ENCODE results near the gene VASP.

Gene VASP

GRCh38 chr19:45531349-45531748, 24.1 kb downstream of the VASP start:
- no peak overlapping the region for H3K4me3 ChIP-seq (ENCODE audit: low read depth, low read length)
- H3K27ac ChIP-seq (ENCODE audit: low read depth, low read length), result no peak overlapping the region
- H3K27me3 ChIP-seq (ENCODE audit: insufficient read depth, low read length), result no peaks in the 10 kb centered on the region
- H3K79me2 ChIP-seq (ENCODE audit: control insufficient read depth, insufficient read depth, low read length, unreplicated experiment), result no peaks in the 10 kb centered on the region
- no peak overlapping the region for H2AFZ ChIP-seq (ENCODE audit: low read length, unreplicated experiment)
- no peaks in the 10 kb centered on the region for H3K4me1 ChIP-seq (ENCODE audit: control insufficient read depth, insufficient read depth, low read length, unreplicated experiment)
- H3K36me3 ChIP-seq (ENCODE audit: insufficient read depth, low read length), result peaks cover 6% of the 10 kb centered on the region

GRCh38 chr19:45539459-45539858, 32.2 kb downstream of the VASP start:
- no peak overlapping the region for H3K27ac ChIP-seq (ENCODE audit: low read depth, low read length)
- H3K79me2 ChIP-seq (ENCODE audit: control insufficient read depth, insufficient read depth, low read length, unreplicated experiment), result no peaks in the 10 kb centered on the region
- H3K27me3 ChIP-seq (ENCODE audit: insufficient read depth, low read length), result no peaks in the 10 kb centered on the region
- no peak overlapping the region for H3K4me3 ChIP-seq (ENCODE audit: low read depth, low read length)
- no peaks in the 10 kb centered on the region for H3K36me3 ChIP-seq (ENCODE audit: insufficient read depth, low read length)
- no peak overlapping the region for H2AFZ ChIP-seq (ENCODE audit: low read length, unreplicated experiment)
- no peaks in the 10 kb centered on the region for H3K4me1 ChIP-seq (ENCODE audit: control insufficient read depth, insufficient read depth, low read length, unreplicated experiment)

GRCh38 chr19:45542234-45542668, 35.0 kb downstream of the VASP start:
- Histone ChIP-seq H3K4me3 (ENCODE audit: low read depth, low read length) (no peak overlapping the region), H3K27me3 (ENCODE audit: insufficient read depth, low read length) (no peaks in the 10 kb centered on the region), H3K36me3 (ENCODE audit: insufficient read depth, low read length) (no peaks in the 10 kb centered on the region), H3K79me2 (ENCODE audit: control insufficient read depth, insufficient read depth, low read length, unreplicated experiment) (no peaks in the 10 kb centered on the region), H2AFZ (ENCODE audit: low read length, unreplicated experiment) (no peak overlapping the region), H3K4me1 (ENCODE audit: control insufficient read depth, insufficient read depth, low read length, unreplicated experiment) (no peaks in the 10 kb centered on the region), H3K27ac (ENCODE audit: low read depth, low read length) (no peak overlapping the region)

DNA sequence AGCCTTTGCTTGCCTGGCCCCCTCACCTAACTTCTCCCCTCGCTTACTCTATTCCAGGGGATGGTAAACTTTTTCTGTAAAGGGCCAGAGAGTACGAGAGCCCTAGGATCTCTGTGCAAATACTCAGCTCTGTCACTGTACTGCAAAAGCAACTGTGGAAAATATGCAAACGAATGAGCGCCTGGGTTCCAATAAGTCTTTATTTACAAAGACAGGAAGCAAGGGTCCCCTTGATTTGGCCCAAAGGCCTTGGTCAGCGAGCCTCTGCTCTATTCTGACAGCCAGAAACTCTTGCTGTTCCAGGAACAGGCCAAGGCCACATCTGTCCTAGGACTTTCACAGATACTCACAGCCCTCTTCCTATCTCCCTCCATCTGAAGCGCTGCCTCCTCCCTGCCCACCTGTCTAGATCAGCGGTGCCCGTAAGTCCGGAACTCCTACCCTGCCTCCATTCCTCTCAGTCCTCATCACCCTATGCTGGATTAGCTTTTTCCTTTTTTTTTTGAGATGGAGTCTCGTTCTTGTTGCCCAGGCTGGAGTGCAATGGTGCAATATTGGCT, 40.0 kb downstream of the VASP start:
- no peak overlapping the region for H3K4me3 ChIP-seq (ENCODE audit: low read depth, low read length)
- no peak overlapping the region for H3K27ac ChIP-seq (ENCODE audit: low read depth, low read length)
- H3K79me2 ChIP-seq (ENCODE audit: control insufficient read depth, insufficient read depth, low read length, unreplicated experiment), result no peaks in the 10 kb centered on the region
- no peak overlapping the region for H2AFZ ChIP-seq (ENCODE audit: low read length, unreplicated experiment)
- H3K27me3 ChIP-seq (ENCODE audit: insufficient read depth, low read length), result no peaks in the 10 kb centered on the region
- no peaks in the 10 kb centered on the region for H3K36me3 ChIP-seq (ENCODE audit: insufficient read depth, low read length)
- H3K4me1 ChIP-seq (ENCODE audit: control insufficient read depth, insufficient read depth, low read length, unreplicated experiment), result no peaks in the 10 kb centered on the region

DNA sequence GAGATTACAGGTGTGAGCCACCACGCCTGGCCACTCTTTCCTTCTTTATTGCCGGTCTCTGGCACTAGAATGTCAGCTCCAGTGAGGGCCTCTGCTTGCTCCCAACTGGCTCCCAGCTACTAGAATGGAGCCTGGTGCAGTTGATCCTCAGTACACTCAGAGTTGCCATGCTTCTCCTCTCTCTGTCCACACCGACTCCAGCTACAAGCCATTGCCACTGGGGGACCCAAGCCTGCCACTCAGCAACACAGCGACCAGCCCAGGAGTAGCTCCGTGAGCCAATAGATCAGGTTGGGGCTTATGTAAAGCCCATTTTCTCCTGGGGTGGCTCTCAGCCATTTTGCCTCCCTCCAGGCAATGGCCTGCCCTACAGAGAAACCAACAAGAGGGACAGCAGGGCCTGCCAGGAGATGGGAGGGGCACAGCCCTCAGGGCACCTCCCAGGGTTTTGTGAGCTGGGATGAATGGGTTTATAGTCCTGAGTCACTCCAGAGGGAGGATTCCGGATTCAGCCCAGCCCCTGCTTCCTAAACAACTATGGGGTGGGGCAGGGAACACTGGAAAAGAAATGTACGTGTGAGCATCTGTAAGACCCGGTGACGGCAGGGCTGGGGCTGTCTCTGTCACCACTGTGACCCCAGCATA, 40.8 kb downstream of the VASP start:
- Histone ChIP-seq H3K27ac (ENCODE audit: low read depth, low read length) (no peak overlapping the region), H2AFZ (ENCODE audit: low read length, unreplicated experiment) (no peak overlapping the region), H3K27me3 (ENCODE audit: insufficient read depth, low read length) (no peaks in the 10 kb centered on the region), H3K4me3 (ENCODE audit: low read depth, low read length) (no peak overlapping the region), H3K4me1 (ENCODE audit: control insufficient read depth, insufficient read depth, low read length, unreplicated experiment) (no peaks in the 10 kb centered on the region), H3K36me3 (ENCODE audit: insufficient read depth, low read length) (no peaks in the 10 kb centered on the region), H3K79me2 (ENCODE audit: control insufficient read depth, insufficient read depth, low read length, unreplicated experiment) (no peaks in the 10 kb centered on the region)

GRCh38 chr19:45553464-45553863, 46.2 kb downstream of the VASP start:
- no peaks in the 10 kb centered on the region for H3K36me3 ChIP-seq (ENCODE audit: insufficient read depth, low read length)
- no peaks in the 10 kb centered on the region for H3K79me2 ChIP-seq (ENCODE audit: control insufficient read depth, insufficient read depth, low read length, unreplicated experiment)
- no peak overlapping the region for H3K4me3 ChIP-seq (ENCODE audit: low read depth, low read length)
- H2AFZ ChIP-seq (ENCODE audit: low read length, unreplicated experiment), result no peak overlapping the region
- H3K27ac ChIP-seq (ENCODE audit: low read depth, low read length), result no peak overlapping the region
- H3K27me3 ChIP-seq (ENCODE audit: insufficient read depth, low read length), result no peaks in the 10 kb centered on the region
- H3K4me1 ChIP-seq (ENCODE audit: control insufficient read depth, insufficient read depth, low read length, unreplicated experiment), result no peaks in the 10 kb centered on the region

DNA sequence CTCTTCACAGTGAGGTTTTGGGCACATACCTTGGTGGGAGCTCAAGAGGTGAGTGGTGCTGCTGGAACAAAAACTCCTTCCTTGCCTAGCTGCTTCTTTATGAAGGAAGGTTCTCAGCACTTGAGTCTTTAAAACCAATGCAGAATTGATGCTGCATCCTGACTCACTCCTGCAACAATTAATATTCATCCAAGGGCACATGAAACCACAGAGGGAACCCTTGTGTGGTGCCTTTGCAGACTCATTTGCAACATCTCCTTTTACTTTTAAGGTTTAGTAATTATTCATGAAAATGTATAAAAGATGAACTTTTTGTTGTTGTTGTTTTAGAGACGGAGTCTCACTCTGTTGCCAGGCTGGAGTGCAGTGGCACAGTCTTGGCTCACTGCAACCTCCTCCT, 47.2 kb downstream of the VASP start:
- no peak overlapping the region for H2AFZ ChIP-seq (ENCODE audit: low read length, unreplicated experiment)
- no peak overlapping the region for H3K27ac ChIP-seq (ENCODE audit: low read depth, low read length)
- H3K4me3 ChIP-seq (ENCODE audit: low read depth, low read length), result no peak overlapping the region
- H3K79me2 ChIP-seq (ENCODE audit: control insufficient read depth, insufficient read depth, low read length, unreplicated experiment), result no peaks in the 10 kb centered on the region
- no peaks in the 10 kb centered on the region for H3K36me3 ChIP-seq (ENCODE audit: insufficient read depth, low read length)
- H3K4me1 ChIP-seq (ENCODE audit: control insufficient read depth, insufficient read depth, low read length, unreplicated experiment), result no peaks in the 10 kb centered on the region
- no peaks in the 10 kb centered on the region for H3K27me3 ChIP-seq (ENCODE audit: insufficient read depth, low read length)

GRCh38 chr19:45556835-45557234, 49.6 kb downstream of the VASP start:
- Histone ChIP-seq H3K4me1 (ENCODE audit: control insufficient read depth, insufficient read depth, low read length, unreplicated experiment) (no peaks in the 10 kb centered on the region), H3K27me3 (ENCODE audit: insufficient read depth, low read length) (no peaks in the 10 kb centered on the region), H3K27ac (ENCODE audit: low read depth, low read length) (no peak overlapping the region), H3K36me3 (ENCODE audit: insufficient read depth, low read length) (no peaks in the 10 kb centered on the region), H3K4me3 (ENCODE audit: low read depth, low read length) (no peak overlapping the region), H3K79me2 (ENCODE audit: control insufficient read depth, insufficient read depth, low read length, unreplicated experiment) (no peaks in the 10 kb centered on the region), H2AFZ (ENCODE audit: low read length, unreplicated experiment) (no peak overlapping the region)

DNA sequence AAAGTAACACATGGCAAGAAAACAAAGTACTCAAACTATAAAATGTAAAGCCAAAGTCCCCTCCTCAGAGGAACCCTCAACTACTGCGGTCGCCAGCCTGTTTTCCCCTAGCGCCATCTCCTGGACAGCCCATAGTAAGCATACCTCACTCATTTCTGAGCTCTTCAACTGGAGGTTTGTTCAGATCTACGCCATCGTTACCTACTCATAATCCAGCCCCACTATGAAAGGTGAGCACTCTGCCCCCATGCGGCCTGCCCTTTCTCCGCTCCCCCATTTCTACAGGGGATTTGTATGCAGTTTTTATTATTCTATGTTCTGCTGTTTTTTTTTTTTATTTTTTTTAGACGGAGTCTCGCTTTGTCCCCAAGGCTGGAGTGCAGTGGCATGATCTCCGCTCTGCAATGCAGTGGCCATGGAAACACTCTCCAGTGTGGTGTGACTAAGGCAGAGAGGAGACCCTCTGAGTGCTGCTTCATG, 51.2 kb downstream of the VASP start:
- H2AFZ ChIP-seq (ENCODE audit: low read length, unreplicated experiment), result no peak overlapping the region
- H3K27ac ChIP-seq (ENCODE audit: low read depth, low read length), result no peak overlapping the region
- H3K36me3 ChIP-seq (ENCODE audit: insufficient read depth, low read length), result no peaks in the 10 kb centered on the region
- no peaks in the 10 kb centered on the region for H3K27me3 ChIP-seq (ENCODE audit: insufficient read depth, low read length)
- H3K79me2 ChIP-seq (ENCODE audit: control insufficient read depth, insufficient read depth, low read length, unreplicated experiment), result no peaks in the 10 kb centered on the region
- H3K4me3 ChIP-seq (ENCODE audit: low read depth, low read length), result no peak overlapping the region
- no peaks in the 10 kb centered on the region for H3K4me1 ChIP-seq (ENCODE audit: control insufficient read depth, insufficient read depth, low read length, unreplicated experiment)

GRCh38 chr19:45560038-45560437, 52.8 kb downstream of the VASP start:
- Histone ChIP-seq H3K27me3 (ENCODE audit: insufficient read depth, low read length) (no peaks in the 10 kb centered on the region), H2AFZ (ENCODE audit: low read length, unreplicated experiment) (no peak overlapping the region), H3K79me2 (ENCODE audit: control insufficient read depth, insufficient read depth, low read length, unreplicated experiment) (no peaks in the 10 kb centered on the region), H3K27ac (ENCODE audit: low read depth, low read length) (no peak overlapping the region), H3K36me3 (ENCODE audit: insufficient read depth, low read length) (no peaks in the 10 kb centered on the region), H3K4me1 (ENCODE audit: control insufficient read depth, insufficient read depth, low read length, unreplicated experiment) (no peaks in the 10 kb centered on the region), H3K4me3 (ENCODE audit: low read depth, low read length) (no peak overlapping the region)

DNA sequence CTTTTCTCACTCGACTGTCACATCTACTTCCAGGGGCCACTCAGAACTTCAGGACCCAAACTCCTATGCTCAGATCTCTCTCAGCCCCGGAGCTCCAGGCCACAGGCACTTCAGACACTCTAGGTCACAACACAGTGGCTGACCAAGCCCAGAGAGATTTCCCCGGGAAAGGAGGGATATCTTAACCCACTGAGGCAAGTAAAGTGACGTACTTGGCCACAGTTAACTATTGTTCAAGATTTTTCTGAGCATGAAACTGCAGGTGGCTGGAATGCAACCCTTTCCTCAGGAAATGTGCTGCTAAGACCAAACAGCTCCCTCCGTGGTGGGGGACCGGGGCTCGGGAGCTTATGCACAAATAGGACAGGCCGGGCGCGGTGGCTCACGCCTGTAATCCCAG, 53.4 kb downstream of the VASP start:
- no peaks in the 10 kb centered on the region for H3K27me3 ChIP-seq (ENCODE audit: insufficient read depth, low read length)
- H2AFZ ChIP-seq (ENCODE audit: low read length, unreplicated experiment), result no peak overlapping the region
- H3K4me1 ChIP-seq (ENCODE audit: control insufficient read depth, insufficient read depth, low read length, unreplicated experiment), result no peaks in the 10 kb centered on the region
- H3K36me3 ChIP-seq (ENCODE audit: insufficient read depth, low read length), result no peaks in the 10 kb centered on the region
- H3K27ac ChIP-seq (ENCODE audit: low read depth, low read length), result no peak overlapping the region
- no peak overlapping the region for H3K4me3 ChIP-seq (ENCODE audit: low read depth, low read length)
- H3K79me2 ChIP-seq (ENCODE audit: control insufficient read depth, insufficient read depth, low read length, unreplicated experiment), result no peaks in the 10 kb centered on the region
